BJ (cell line): Measurements from ENCODE around the gene DPP6. TPM values are rescaled to one million over a fixed set of nuclear protein-coding genes. Genes with fewer than 3 reads are reported as not detected.

Source experiments
- CTCF ChIA-PET: fragments of 350-600 bp; formaldehyde crosslinking; extraction: SDS; loops from one replicate; lab custom pipeline; 2021; ENCODE audit warnings: antibody characterized with exemption, inconsistent platforms; lab: Yijun Ruan, JAX
- POLR2A ChIA-PET: fragments of 300-600 bp; sonication (Branson Sonifier 250); formaldehyde crosslinking; extraction: SDS; loops from one replicate; lab custom pipeline; 2021; ENCODE audit warnings: antibody characterized with exemption; lab: Charles Lee
- DNase-seq: peaks from one replicate; pipeline ENCODE4 v3.0.0-alpha.2; 2011; ENCODE audit warnings: low read depth
- H3K27me3 ChIP-seq: 2 replicates; pipeline ENCODE4 v1.6.0; 2011; ENCODE audit warnings: low read length; ENCODE audit not compliant: control insufficient read depth, insufficient read depth
- H3K36me3 ChIP-seq: 2 replicates; pipeline ENCODE4 v1.5.1; 2011; ENCODE audit warnings: low read length; ENCODE audit not compliant: control insufficient read depth, insufficient read depth
- H3K4me3 ChIP-seq: 2 replicates; pipeline ENCODE4 v1.5.1; 2011; ENCODE audit warnings: low read depth, mild to moderate bottlenecking, control low read depth, low read length
- CTCF ChIP-seq: IDR thresholded peaks from 2 replicates; pipeline ENCODE4 v1.5.1; 2011; ENCODE audit warnings: low read depth, mild to moderate bottlenecking, control low read depth, inconsistent platforms, low read length, moderate library complexity; ENCODE audit not compliant: insufficient read depth
- polyA plus RNA-seq: library from polyadenylated mRNA; depleted of rRNA; stranded (reverse); fragments of >200 nt; gene quantifications from 2 replicates; pipeline ENCODE4 v1.2.3, GENCODE V29; 2011

DPP6 gene
- polyA plus RNA-seq, 1 experiment: not detected

- TF ChIP-seq CTCF: no peak
- ChIA-PET CTCF (no interaction called here), POLR2A (no interaction called here)
- Histone ChIP-seq H3K36me3 (no peaks in the 10 kb centered on the region), H3K4me3 (no peak overlapping the region), H3K27me3 (no peaks in the 10 kb centered on the region)
- DNase-seq: no peak
These were observed 480.6 kb downstream of the DPP6 start for GRCh38 chr7:154532771-154533170.

- Histone ChIP-seq H3K27me3 (no peaks in the 10 kb centered on the region), H3K36me3 (no peaks in the 10 kb centered on the region), H3K4me3 (no peak overlapping the region)
- no peak for DNase-seq
- POLR2A ChIA-PET: no interaction called here
- CTCF ChIA-PET: no interaction called here
- no peak for TF ChIP-seq CTCF
These were observed 488.4 kb downstream of the DPP6 start for GRCh38 chr7:154540596-154540995.

GRCh38 chr7:154541606-154542005 lies 489.4 kb downstream of the DPP6 start:
- H3K36me3 ChIP-seq: no peaks in the 10 kb centered on the region
- ChIA-PET CTCF (no interaction called here), POLR2A (no interaction called here)
- no peak overlapping the region for H3K4me3 ChIP-seq
- no peak for TF ChIP-seq CTCF
- no peak for DNase-seq
- no peaks in the 10 kb centered on the region for H3K27me3 ChIP-seq

GRCh38 chr7:154546946-154547587 lies 494.9 kb downstream of the DPP6 start:
- no peak for TF ChIP-seq CTCF
- Histone ChIP-seq H3K27me3 (no peaks in the 10 kb centered on the region), H3K4me3 (no peak overlapping the region), H3K36me3 (no peaks in the 10 kb centered on the region)
- ChIA-PET CTCF (no interaction called here), POLR2A (no interaction called here)
- no peak for DNase-seq

GRCh38 chr7:154553711-154554265 lies 501.6 kb downstream of the DPP6 start:
- no peak for DNase-seq
- no peaks in the 10 kb centered on the region for H3K27me3 ChIP-seq
- ChIA-PET POLR2A (no interaction called here), CTCF (no interaction called here)
- no peak overlapping the region for H3K4me3 ChIP-seq
- H3K36me3 ChIP-seq: no peaks in the 10 kb centered on the region
- no peak for TF ChIP-seq CTCF
